ENCODE measurements around the gene KIAA2012. TPM values are rescaled to one million over a fixed set of nuclear protein-coding genes. Genes with fewer than 3 reads are reported as not detected.

KIAA2012 gene
- total RNA-seq, 1 experiment from 2014 or later, result not detected

DNA sequence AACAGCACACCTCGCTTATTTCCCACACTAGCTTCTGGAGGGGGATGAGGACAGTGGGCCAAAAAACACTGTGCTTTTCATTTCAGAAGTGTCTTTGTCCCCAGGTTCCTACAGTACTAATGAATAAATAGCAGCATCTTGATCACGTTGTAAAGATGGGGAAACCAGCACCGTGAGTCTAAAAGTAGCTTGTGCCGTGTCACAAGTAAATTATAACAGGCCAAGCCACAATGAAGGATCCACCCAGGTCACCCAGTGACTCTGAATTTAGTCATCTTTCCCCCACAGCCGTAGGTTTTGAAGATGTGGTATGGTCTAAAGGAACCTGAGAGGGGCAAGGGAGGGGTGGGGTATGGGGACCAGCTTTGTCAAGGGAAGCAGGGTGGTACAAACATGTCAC, 30.6 kb upstream of the KIAA2012 start:
- no peak for DNase-seq (ENCODE audit: extremely low read depth, low read depth)

DNA sequence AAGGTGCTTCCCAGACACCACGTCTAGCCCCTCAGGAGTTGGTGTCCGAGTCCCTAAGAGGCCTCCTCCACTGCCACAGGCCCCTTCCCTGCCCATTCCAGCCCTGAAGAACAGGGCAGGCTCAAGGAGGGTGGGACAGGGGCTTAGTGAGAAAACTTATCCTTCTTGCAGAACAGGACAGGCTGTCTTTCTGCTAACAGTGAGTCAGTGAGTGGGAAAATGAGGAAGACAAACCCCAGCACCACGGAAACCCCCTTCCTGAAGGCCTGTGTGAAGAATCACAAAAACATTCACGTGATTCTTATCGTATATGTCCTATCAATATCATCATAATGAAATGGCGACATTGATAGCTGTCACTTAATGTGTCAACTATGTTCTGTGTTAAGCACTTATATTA, 29.6 kb upstream of the KIAA2012 start:
- no peak for DNase-seq (ENCODE audit: extremely low read depth, low read depth)

DNA sequence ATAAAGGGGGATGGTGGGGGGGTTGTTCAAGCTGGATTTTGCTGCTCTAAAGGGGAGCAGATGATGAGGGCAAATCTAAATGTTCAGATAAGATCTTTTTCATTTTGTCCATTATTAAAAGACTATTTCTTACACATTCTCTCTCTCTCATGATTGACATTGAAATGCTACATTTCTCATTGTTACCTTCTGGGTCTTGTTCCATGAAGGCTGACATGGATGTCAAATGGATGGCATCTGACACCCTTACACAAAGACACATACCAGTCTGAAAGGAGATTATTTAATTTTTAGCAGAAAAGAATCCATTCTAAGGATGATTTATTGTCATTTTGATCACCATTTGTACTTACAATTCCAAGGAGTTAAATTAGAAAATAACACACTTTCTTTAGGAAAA, 28.3 kb upstream of the KIAA2012 start:
- DNase-seq (ENCODE audit: extremely low read depth, low read depth), result no peak

DNA sequence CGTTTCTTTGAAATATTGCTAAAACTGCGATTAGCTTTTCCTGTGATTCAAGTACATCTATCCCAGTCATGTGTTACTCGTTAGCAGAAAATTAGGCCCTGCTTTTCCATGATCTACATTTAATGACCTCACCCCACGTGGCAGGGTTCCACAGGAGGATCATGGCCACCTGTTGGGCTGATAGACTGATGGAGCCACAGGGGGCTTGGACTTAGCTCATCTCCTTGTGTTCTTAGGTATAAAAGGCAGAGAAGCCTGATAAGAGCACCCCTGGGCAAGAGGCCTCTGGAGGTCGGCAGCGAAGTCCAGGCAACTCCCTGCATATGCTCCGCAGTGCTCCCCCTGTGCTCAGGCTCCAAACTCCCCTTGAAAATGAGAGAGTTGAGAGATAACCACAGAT, 26.5 kb upstream of the KIAA2012 start:
- no peak for DNase-seq (ENCODE audit: extremely low read depth, low read depth)

- DNase-seq (ENCODE audit: extremely low read depth, low read depth), result no peak
Observed at GRCh38 chr2:202049092-202049728, 23.8 kb upstream of the KIAA2012 start.

GRCh38 chr2:202049840-202050239, 23.2 kb upstream of the KIAA2012 start:
- DNase-seq (ENCODE audit: extremely low read depth, low read depth), result no peak

GRCh38 chr2:202050652-202051051, 22.4 kb upstream of the KIAA2012 start:
- DNase-seq (ENCODE audit: extremely low read depth, low read depth), result no peak

- DNase-seq (ENCODE audit: extremely low read depth, low read depth), result no peak
Observed at GRCh38 chr2:202051499-202052161, 21.4 kb upstream of the KIAA2012 start.

DNA sequence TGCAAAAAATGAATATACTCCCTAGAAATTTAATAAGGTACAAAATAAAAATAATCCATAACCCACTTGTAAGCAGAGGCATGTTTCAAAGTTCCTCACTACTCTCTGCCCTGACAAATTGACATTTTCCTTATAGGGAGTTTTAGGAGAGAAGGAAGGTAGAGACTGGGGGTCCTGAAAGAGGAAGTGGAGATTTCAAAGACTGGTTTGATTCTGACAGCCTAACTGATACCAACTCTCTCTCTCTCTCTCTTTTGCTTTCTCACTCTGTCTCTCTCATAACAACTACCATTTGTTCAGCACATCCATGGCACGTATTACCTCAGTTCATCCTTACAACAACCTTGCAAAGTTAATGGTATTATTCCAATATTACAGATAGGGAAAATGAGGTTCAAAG, 20.8 kb upstream of the KIAA2012 start:
- DNase-seq (ENCODE audit: extremely low read depth, low read depth), result no peak

DNA sequence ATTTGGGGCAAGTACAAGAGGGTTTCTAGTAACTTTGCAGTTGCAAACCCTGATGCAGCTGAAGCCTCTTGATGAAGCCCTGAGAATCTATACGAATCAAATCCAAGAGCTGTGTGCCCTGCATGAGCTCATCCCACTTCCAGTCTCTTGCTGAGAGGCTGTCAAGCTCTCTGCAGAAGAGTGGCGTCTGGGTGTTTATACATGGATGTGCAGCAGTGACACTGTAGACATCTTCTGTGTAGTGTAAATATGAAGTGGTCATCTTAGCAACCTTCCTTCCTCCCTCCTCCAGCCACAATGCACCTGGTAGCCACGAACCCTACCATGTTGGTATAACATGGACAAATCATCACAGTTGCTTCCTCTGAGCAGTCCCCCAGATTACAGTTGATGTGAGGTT, 18.4 kb upstream of the KIAA2012 start:
- DNase-seq (ENCODE audit: extremely low read depth, low read depth), result no peak

GRCh38 chr2:202056611-202057010, 16.4 kb upstream of the KIAA2012 start:
- DNase-seq (ENCODE audit: extremely low read depth, low read depth), result no peak

DNA sequence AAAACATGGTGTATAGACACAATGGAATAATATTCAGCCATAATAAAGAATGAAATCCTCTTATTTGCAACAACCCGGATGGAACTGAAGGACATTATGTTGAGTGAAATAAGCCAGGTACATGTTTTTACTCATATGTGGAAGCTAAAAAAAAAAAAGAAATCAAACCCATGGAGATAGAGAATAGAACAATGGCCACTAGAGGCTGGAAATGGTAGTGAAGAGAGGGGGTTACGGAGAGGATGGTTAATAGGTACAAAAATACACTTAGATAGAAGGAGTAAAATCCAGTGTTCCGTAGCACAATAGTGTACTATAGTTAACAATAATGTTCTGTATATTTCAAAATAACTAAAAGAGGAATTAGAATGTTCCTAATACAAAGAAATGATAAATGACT, 12.8 kb upstream of the KIAA2012 start:
- DNase-seq (ENCODE audit: extremely low read depth, low read depth), result no peak

DNA sequence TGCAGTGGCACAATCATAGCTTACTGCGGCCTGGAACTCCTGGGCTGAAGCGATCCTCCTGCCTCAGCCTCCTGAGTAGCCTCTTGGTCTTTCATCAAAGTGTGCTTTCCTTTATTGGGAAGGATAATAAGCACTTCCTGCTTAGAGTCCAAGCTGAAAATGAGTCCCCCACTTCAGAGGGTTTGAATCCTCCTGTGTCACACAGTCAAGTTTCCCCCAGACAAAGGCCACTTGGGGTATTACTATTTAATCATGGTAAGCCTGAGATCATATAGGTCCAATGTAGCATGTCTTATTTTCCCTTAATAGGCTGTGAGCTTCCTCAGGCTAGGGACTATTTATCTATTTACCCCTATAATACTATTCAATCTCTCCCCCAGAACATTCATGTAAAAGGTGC, 11.4 kb upstream of the KIAA2012 start:
- DNase-seq (ENCODE audit: extremely low read depth, low read depth), result no peak

DNA sequence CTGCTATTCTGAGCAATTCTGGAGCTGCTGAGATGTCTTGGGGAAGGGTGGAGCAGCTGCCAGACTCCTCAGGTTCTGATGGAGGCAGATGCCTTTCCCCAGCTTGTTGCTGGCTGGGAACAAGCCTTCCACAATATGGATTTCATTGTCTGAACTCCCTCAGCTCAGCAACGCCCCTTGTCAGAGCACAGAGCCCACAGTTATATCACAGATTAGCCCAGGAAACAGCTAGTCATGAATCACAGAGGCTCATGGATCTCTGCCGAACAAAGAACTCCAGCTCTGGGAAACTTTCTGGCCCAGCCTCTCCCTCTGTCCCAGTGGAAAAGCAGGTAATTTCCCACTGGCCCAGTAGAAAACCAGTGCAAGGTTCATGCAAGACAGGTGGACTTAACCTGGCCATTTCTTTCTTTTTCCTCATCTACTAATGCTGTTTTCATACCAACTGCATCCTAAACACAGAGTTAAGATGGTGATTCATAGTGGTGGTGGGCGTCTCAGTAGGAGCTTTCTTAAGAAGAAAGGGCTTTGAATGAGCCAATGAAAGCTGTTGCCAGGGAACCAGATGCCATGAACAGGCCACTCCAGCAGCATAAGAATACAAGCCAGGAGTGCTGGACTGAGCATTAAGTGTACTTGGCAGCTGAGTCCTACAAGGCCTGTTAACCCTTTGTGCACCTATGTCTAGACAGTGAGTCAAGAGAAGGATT, 8.7 kb upstream of the KIAA2012 start:
- DNase-seq (ENCODE audit: extremely low read depth, low read depth), result no peak

- no peak for DNase-seq (ENCODE audit: extremely low read depth, low read depth)
Observed at GRCh38 chr2:202064881-202065230, 8.2 kb upstream of the KIAA2012 start.

GRCh38 chr2:202065876-202066275, 7.2 kb upstream of the KIAA2012 start:
- DNase-seq (ENCODE audit: extremely low read depth, low read depth), result no peak

DNA sequence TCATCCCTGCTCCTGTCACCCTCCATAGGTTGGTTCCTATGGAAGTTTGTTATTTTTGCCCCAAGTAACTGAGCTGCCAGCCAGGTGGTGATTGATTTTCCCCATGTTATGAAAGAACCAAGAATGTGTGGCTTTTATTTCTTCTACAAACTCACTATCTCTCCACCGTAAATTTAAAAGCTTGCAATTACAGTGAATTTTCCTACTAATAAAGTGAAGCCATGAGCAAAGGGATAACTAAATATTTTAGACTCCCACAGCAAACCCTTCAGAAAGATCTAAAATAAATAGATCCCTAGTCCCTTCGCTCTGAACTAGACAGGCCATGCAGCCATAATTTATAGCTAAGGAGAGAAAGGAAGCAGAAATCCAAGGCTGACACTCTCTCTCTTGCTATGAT, 6.2 kb upstream of the KIAA2012 start:
- no peak for DNase-seq (ENCODE audit: extremely low read depth, low read depth)

GRCh38 chr2:202067589-202067988, 5.5 kb upstream of the KIAA2012 start:
- DNase-seq (ENCODE audit: extremely low read depth, low read depth), result no peak

GRCh38 chr2:202069170-202070067, 3.6 kb upstream of the KIAA2012 start:
- no peak for DNase-seq (ENCODE audit: extremely low read depth, low read depth)

DNA sequence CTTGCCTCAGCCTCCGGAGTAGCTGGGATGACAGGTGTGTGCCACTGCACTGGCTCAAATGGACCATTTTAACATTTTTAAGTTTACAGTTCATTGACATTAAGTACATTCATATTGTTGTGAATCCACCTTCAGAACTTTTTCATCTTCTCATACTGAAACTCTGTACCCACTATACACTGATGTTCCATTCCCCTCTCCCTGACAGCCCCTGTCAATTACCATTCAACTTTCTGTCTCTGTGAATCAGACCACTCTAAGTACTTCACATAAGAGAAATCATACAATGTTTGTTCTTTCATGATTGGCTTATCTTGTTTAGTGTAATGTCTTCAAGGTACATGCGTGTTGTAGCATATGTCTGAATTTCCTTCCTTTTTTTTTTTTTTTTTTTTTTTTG, 1.9 kb upstream of the KIAA2012 start:
- DNase-seq (ENCODE audit: extremely low read depth, low read depth), result no peak

GRCh38 chr2:202072226-202072625, 829 bp upstream of the KIAA2012 start:
- DNase-seq (ENCODE audit: extremely low read depth, low read depth), result no peak
